HG03558 (cell line): ENCODE results near the gene PLTP.
"Not testable (repeated sequence)": the region's sequence is repeated elsewhere in the genome, so short reads cannot be mapped to it uniquely, and the experiment has no call there.

Source experiments
- ATAC-seq: cut with Tn5 transposase; IDR thresholded peaks from one replicate; pipeline ENCODE4 v1.9.1; 2021; ENCODE audit warnings: moderate number of reproducible peaks; ENCODE audit not compliant: unreplicated experiment; ENCODE audit errors: extremely low read depth

The PLTP gene

DNA sequence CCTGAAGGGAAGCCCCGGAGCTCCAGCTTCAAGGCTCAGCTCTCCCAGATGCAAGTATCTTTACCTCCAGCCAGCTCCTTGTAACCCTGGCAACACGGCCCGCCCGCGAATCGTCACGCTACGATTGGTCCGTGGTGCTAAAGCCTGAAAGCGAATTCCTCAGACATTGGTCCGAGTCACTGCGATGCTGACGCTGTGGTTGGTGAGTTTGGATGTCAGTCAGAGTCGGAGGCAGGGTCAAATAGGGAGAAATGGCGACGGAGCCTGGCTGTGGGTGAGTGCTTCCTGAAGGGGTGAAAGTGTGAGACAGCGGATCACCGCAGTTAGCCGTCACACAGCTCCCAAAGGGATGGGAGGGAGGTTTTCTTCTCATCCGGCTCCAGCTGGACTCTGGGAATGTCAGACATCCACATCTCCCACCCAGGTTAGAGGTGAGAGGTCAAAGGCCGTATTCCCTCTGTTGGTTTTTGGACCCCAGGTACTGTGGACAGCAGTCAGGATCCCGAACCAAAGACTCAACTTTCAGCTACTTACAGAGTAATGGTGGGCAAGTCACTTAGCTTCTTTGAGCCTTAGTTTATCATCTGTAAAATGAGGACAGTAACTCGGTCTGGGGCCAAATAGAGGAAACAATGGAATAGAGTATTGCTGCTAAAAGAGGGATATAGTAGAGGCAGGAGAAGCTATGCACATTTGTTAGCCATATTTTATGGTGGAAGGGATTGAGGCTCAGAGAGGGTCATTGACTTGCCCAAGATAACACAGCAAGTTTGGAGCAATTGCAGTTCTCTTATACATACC, 30.8 kb downstream of the PLTP start, which contains the start of gene ZSWIM1:
Gene ZSWIM1 (plus strand): TSS at position 240 of the 801 bp plus-strand sequence. CDS start 1,366 bp downstream, outside the sequence.
- ATAC-seq = peak; percentile 91

DNA sequence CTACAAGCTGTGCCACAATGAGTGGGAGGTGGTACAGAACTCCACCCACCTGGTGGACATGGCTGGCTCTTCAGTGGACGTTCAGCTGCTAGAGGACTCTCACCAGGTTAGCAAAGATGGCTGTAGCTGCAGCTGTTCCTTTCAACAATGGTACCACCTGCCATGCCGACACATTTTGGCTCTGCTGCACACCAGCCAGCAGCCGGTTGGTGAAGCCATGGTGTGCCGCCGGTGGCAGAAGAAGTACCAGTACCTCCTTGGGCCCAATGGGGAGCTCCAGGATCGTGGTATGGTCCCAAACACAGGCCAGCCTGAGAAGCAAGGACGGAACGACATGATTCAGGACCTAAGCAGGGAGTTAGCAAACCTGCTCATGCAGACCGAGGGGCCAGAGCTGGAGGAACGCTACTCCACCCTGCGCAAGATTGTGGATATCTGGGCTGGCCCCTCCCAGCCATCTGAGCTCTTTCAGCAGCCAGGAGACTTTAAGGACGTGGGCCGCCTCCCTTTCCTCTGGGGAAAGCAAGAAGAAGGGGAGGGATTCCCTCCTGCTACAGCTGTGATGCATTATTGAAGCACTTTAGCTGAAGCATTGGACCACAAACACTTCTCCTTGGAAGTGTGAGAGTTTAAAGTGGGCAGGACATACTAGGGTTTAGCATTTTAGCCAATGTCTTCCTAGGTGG, 33.7 kb downstream of the PLTP start:
- no peak for ATAC-seq

DNA sequence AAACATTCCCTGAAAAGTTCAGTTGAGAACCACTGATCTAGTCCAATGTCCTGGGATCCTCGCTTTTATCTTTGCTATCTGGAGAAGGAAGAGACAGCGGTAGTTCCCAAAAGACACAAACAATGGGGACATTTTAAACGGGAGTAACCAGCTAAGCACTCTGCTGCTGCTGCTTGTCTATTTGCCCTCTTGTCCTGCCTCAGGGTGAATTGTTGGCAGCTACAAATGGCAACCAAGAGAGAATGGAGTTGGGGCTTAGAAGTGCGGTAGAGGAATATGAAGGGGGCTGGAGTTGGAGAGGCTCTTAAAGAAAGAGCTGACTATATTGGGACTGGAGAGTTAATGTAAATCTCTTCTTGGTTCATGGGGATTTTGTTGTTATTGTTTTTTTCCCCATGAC, 37.4 kb downstream of the PLTP start:
- ATAC-seq = no peak

- ATAC-seq = not testable (repeated sequence)
Observed at GRCh38 chr20:45874104-45874481, 37.9 kb downstream of the PLTP start.

DNA sequence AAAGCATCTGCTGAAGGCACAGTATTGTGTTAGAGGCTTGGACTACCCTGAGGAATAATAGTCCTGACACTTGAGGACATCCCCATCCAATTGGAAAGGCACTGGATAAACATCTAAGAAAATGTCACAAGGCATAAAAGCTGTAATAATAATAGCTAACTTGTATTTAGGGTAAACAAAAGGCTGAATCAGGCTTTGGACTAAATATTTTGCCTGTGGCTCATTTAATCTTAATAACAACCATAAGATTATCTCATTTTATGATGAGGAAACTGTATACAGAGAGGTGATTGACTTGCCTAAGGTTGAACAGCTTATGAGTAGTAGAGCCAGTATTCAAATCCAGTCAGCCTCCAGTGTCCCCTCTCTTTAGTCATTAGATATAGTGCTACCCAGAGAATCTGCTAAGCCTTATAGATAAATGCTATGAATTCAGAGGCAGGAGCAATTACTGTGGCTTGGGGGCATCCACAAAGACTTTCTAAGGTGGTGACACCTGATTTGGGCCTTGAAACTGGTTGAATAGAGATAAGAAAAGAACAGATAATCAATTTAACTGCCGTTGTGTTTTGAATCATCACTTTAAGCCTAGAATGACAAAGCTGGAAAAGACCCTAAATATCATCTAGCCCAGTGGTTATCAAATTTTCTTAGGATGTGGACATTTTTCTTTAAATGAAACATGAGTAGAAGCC, 38.4 kb downstream of the PLTP start:
- no peak for ATAC-seq

- no peak for ATAC-seq
Observed at GRCh38 chr20:45872626-45873025, 39.3 kb downstream of the PLTP start.

DNA sequence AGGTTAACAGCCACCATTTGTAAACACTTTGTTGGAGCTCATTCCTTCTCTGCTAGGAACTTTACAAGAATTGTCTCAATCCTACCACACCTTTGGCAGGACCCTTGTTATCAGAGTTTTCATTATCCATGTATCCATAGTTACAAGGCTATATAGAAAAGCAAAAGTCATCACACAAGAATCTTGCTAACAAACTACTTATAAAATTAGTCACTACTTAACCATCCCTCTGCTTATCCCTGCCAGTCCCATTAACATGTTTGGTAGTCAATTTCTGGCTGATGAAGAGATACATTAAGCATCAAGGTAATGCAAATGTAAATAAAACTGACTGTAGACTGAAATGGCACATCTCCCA, 44.2 kb downstream of the PLTP start:
- ATAC-seq = no peak

DNA sequence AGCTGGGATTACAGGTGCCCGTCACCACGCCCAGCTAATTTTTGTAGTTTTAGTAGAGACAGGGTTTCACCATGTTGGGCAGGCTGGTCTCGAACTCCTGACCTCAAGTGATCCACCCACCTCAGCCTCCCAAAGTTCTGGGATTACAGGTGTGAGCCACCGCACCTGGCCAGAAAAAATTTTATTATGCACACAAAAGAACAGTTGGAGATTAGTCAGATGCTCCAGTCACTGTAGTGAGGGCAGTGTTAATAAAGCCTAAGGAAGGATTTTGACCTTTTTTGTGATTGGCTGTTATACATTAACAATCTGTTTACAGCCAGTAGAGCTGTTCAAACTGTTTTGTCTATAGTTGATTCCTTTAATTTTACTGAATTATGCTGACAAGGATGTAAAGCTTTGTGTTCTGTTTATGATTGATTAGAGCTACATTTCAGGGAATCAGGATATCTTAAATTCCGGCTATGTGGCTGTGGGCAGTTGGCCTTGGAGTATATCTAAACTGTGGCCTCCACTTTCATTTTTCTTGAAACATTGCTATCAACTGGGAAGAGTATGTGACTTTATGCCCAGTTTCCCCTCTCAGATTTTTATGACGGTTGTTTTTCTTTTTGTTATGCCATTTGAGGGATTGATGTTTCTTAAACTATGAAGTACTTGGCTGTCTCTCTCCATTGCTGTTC, 44.7 kb downstream of the PLTP start:
- no peak for ATAC-seq

- no peak for ATAC-seq
Observed at GRCh38 chr20:45866454-45866853, 45.5 kb downstream of the PLTP start.

- no peak for ATAC-seq
Observed at GRCh38 chr20:45863543-45864470, 48.1 kb downstream of the PLTP start.

- no peak for ATAC-seq
Observed at GRCh38 chr20:45861221-45862075, 50.5 kb downstream of the PLTP start.

DNA sequence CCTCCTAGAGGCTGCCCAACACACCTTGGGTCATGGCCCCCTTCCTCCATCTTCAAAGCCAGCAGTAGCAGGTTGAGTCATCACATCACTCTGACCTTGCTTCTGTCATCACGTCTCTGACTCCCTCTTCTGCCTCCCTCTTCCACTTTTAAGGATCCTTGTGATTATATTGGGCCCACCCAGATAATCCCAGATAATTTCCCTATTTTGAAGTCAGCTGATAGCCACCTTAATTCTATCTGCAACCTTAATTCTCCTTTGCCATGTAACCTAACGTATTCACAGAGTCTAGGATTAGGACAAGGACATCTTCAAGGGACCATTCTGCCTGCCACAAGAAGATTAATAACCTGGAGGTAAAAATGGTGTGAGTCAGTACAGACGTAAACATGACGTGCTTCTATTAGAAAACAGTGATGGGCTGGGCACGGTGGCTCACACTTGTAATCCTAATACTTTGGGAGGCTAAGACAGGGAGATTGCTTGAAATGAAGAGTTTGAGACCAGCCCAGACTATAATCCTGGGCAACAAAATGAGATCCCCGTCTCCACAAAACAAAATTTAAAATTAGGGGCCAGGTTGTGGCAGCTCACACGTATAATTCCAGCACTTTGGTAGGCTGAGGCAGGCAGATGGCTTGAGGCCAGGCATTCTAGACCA, 51.3 kb downstream of the PLTP start:
- ATAC-seq = no peak

DNA sequence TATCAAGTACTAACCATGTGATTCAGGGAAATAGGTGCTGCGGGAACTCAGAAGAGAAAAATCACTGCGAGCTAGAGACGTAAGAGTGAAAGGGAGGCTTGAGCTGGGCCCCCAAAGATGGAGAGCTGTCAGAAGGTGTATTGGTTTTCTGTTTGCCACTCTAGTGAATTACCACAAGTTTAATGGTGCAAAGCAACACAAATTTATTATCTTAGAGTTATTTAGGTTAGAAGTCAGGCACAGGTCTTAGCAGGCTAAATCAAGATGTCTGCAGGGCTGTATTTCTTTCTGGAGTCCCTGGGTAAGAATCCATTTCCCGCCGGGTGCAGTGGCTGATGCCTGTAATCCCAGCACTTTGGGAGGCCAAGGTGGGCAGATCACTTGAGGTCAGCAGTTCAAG, 52.0 kb downstream of the PLTP start:
- ATAC-seq = no peak

- ATAC-seq = peak; percentile 9
Observed at GRCh38 chr20:45857882-45858216, 54.1 kb downstream of the PLTP start.

GRCh38 chr20:45857114-45857881, 54.7 kb downstream of the PLTP start, which contains the start of the genes ACOT8 and ZSWIM3:
Gene ACOT8, minus strand, starts transcription at chr20:45857392. Its CDS starts 77 bp downstream, at chr20:45857315.
Gene ZSWIM3, plus strand, starts transcription at chr20:45857614. Its CDS starts 212 bp downstream, at chr20:45857826.
- ATAC-seq = peak; percentile 83

DNA sequence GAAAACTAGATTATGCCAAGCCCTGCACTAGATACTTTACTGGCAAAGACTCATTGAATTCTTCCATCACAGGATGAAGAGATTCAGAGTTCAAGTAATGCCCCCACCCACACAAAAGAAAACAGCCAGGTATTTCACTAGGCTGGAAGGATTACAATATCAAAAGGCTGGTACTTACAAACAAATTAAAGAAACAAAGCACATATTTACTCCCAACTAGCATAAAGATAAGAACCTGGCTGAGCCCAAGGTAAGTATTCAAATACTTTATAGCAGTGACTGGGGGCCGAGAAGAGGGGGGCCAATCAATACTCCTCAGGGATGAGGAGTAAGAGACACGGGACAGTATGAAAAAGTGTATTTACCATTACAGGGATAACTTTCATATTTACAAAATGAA, 58.5 kb downstream of the PLTP start:
- ATAC-seq = no peak

GRCh38 chr20:45852326-45852725, 59.6 kb downstream of the PLTP start:
- no peak for ATAC-seq
